BLaER1 (cell line): ENCODE measurements around the gene SPNS1.
"Not testable (repeated sequence)": the region's sequence is repeated elsewhere in the genome, so short reads cannot be mapped to it uniquely, and the experiment has no call there.

ENCODE experiments used
- H3K27ac ChIP-seq: shearing (Covaris generic); formaldehyde crosslinking; 2 replicates; pipeline ENCODE4 v1.8.1; 2022
- H3K27me3 ChIP-seq: shearing (Covaris generic); formaldehyde crosslinking; 2 replicates; pipeline ENCODE4 v1.8.1; 2022
- H3K36me3 ChIP-seq: shearing (Covaris generic); formaldehyde crosslinking; 2 replicates; pipeline ENCODE4 v1.8.1; 2022
- H3K4me1 ChIP-seq: shearing (Covaris generic); formaldehyde crosslinking; 2 replicates; pipeline ENCODE4 v1.8.1; 2022
- H3K4me2 ChIP-seq: shearing (Covaris generic); formaldehyde crosslinking; 2 replicates; pipeline ENCODE4 v1.8.1; 2022
- H3K4me3 ChIP-seq: shearing (Covaris generic); formaldehyde crosslinking; 2 replicates; pipeline ENCODE4 v1.8.1; 2022
- H3K9ac ChIP-seq: shearing (Covaris generic); formaldehyde crosslinking; 2 replicates; pipeline ENCODE4 v1.8.1; 2022
- H3K9me3 ChIP-seq: shearing (Covaris generic); formaldehyde crosslinking; 2 replicates; pipeline ENCODE4 v1.8.1; 2022
- H4K20me1 ChIP-seq: shearing (Covaris generic); formaldehyde crosslinking; 2 replicates; pipeline ENCODE4 v1.8.1; 2022
- Cebpa-rat ChIP-seq: shearing (Covaris generic); IDR thresholded peaks from 2 replicates; pipeline ENCODE4 v1.8.1; 2022

The SPNS1 gene, protein sequence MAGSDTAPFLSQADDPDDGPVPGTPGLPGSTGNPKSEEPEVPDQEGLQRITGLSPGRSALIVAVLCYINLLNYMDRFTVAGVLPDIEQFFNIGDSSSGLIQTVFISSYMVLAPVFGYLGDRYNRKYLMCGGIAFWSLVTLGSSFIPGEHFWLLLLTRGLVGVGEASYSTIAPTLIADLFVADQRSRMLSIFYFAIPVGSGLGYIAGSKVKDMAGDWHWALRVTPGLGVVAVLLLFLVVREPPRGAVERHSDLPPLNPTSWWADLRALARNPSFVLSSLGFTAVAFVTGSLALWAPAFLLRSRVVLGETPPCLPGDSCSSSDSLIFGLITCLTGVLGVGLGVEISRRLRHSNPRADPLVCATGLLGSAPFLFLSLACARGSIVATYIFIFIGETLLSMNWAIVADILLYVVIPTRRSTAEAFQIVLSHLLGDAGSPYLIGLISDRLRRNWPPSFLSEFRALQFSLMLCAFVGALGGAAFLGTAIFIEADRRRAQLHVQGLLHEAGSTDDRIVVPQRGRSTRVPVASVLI

DNA sequence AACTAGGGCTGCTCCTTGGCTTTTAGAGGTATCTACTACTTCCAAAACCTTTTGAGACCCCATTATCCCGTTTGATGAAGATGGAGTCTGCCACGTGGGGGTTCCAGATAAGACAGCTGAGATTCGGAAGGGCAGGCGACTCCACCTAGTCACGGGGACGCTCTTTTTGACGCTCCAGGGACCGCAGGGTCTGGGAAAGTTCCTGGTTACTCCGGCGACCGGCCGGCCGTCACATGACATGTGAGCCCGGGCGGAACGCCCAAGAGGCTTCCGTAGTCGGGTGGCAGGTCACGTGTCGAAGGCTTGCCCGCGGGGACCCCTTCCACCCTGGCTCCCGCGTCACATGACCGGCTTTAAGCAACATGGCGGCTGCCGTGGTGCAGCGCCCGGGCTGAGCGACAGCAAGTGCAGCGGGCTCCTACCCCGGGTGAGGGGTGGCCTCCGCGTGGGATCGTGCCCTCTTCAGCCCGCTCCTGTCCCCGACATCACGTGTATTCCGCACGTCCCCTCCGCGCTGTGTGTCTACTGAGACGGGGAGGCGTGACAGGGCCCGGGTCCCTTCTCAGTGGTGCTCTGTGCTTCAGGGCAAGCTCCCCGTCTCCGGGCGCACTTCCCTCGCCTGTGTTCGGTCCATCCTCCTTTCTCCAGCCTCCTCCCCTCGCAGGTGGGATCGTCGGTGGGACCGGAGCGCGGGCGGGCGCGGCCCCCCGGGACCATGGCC, at the start of gene SPNS1:
Gene SPNS1, plus strand, starts transcription at position 342 of the 721 bp plus-strand sequence. Its CDS starts 374 bp downstream, at position 716.
- H3K4me3 ChIP-seq: peak within 1 kb of the TSS; percentile 96
- no peak for TF ChIP-seq Cebpa-rat
- H3K4me1 ChIP-seq: peaks cover 24% of the 10 kb centered on the region
- peak within 1 kb of the TSS; percentile 99 for H3K4me2 ChIP-seq
- peaks cover 19% of the 10 kb centered on the region for H3K36me3 ChIP-seq
- H3K9me3 ChIP-seq: no peaks in the 10 kb centered on the region
- H4K20me1 ChIP-seq: no peaks in the 10 kb centered on the region
- no peaks in the 10 kb centered on the region for H3K27me3 ChIP-seq
- peak within 1 kb of the TSS; percentile 88 for H3K9ac ChIP-seq
- H3K27ac ChIP-seq: peak within 1 kb of the TSS; percentile 87

DNA sequence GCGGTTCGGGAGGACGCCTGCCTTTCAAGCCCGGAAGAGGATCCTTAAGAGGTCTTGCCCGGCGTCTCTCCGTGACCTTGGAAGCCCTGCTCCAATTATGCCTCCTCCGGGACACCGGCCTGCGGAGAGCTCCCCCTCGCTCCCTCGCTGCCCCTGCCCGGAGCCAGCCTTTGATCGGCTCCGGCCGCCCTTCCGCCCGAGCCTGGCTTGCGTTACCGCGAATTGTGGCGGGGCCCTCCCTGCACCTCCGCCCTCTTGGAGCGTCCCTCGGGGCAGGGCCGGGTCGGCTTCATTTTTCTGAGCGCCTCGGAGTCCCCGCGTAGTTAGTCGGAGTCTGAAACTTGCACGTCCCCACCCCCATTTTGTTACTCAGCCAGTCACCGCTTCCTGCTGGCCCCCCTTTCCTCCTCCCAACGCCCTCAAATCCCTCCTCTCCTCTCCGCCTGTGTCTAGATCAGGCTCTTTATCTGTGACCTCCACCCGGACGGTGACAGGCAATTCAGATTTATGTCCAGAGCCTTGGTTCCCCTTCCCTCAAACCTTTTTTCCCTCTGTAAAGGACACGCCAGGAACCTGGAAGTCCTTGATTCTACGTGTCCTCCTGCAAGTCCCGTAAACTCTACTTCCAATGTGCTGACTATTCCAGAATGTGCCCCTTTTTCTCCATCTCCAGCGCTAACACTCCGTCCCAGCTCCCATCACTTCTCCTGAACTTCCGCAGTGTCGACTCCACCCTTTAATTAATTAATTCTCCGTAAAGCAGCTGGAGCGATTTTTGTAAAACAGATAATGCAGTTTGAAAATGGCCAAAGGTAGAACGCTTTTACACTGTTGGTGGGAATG, 49.0 kb upstream of the SPNS1 start:
- Histone ChIP-seq H3K27ac (peak overlapping the region; percentile 97), H3K27me3 (no peaks in the 10 kb centered on the region), H3K36me3 (peaks cover 21% of the 10 kb centered on the region), H3K4me3 (peak overlapping the region; percentile 73), H3K9me3 (no peaks in the 10 kb centered on the region), H3K4me1 (peaks cover 81% of the 10 kb centered on the region), H3K9ac (peak overlapping the region; percentile 90), H4K20me1 (no peaks in the 10 kb centered on the region), H3K4me2 (peak overlapping the region; percentile 99)
- TF ChIP-seq Cebpa-rat: no peak

DNA sequence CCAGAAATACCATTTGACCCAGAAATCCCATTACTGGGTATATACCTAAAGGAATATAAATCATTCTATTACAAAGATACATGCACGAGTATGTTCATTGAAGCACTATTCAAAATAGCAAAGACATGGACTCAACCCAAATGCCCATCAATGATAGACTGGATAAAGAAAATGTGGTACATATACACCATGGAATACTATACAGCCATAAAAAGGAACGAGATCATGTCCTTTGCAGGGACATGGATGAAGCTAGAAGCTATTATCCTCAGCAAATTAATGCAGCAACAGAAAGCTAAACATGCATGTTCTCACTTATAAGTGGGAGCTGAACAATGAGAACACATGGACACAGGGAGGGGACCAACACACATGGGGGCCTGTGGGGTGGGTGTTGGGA, 48.3 kb upstream of the SPNS1 start:
- not testable (repeated sequence) for H4K20me1 ChIP-seq, H3K27me3 ChIP-seq, H3K9me3 ChIP-seq
- peak overlapping the region; percentile 90 for H3K9ac ChIP-seq
- peaks cover 15% of the 10 kb centered on the region for H3K36me3 ChIP-seq
- H3K27ac ChIP-seq: peak overlapping the region; percentile 97
- peak overlapping the region; percentile 73 for H3K4me3 ChIP-seq
- peak overlapping the region; percentile 99 for H3K4me2 ChIP-seq
- peaks cover 82% of the 10 kb centered on the region for H3K4me1 ChIP-seq

GRCh38 chr16:28927815-28928214, 46.8 kb upstream of the SPNS1 start:
- Histone ChIP-seq H3K27ac (0 out of 2 replicates have a peak overlapping the region, but pooled peaks have one; percentile 42), H3K4me1 (peaks cover 70% of the 10 kb centered on the region), H3K9me3 (no peaks in the 10 kb centered on the region), H4K20me1 (no peaks in the 10 kb centered on the region), H3K9ac (no peak overlapping the region), H3K36me3 (0 out of 2 replicates have a peak, but pooled peaks cover under 1% of the 10 kb centered on the region), H3K27me3 (no peaks in the 10 kb centered on the region), H3K4me2 (peak overlapping the region; percentile 42), H3K4me3 (no peak overlapping the region)
- TF ChIP-seq Cebpa-rat: no peak

- Histone ChIP-seq H3K27ac (peak overlapping the region; percentile 99), H3K4me2 (peak overlapping the region; percentile 99), H3K9ac (peak overlapping the region; percentile 99), H3K4me1 (peaks cover 80% of the 10 kb centered on the region), H4K20me1 (peaks cover 8% of the 10 kb centered on the region), H3K36me3 (peaks cover 23% of the 10 kb centered on the region), H3K4me3 (peak overlapping the region; percentile 93; the same call in 1 of the 2 replicates), H3K9me3 (no peaks in the 10 kb centered on the region), H3K27me3 (no peaks in the 10 kb centered on the region)
- TF ChIP-seq Cebpa-rat: no peak
Observed at GRCh38 chr16:28930203-28930602, 44.4 kb upstream of the SPNS1 start.

- H3K4me1 ChIP-seq: peaks cover 84% of the 10 kb centered on the region
- peak overlapping the region; percentile 99 for H3K9ac ChIP-seq
- H3K4me2 ChIP-seq: peak overlapping the region; percentile 99
- H3K4me3 ChIP-seq: peak overlapping the region; percentile 93
- peaks cover 13% of the 10 kb centered on the region for H4K20me1 ChIP-seq
- peaks cover 27% of the 10 kb centered on the region for H3K36me3 ChIP-seq
- no peak for TF ChIP-seq Cebpa-rat
- H3K27ac ChIP-seq: peak overlapping the region; percentile 99
- no peaks in the 10 kb centered on the region for H3K9me3 ChIP-seq
- no peaks in the 10 kb centered on the region for H3K27me3 ChIP-seq
Observed at GRCh38 chr16:28930652-28931051, 43.9 kb upstream of the SPNS1 start.

- Histone ChIP-seq H3K36me3 (peaks cover 39% of the 10 kb centered on the region), H3K4me1 (peaks cover 87% of the 10 kb centered on the region), H3K27ac (peak within 1 kb of the TSS; percentile 99), H3K4me3 (peak within 1 kb of the TSS; percentile 93), H3K4me2 (peak within 1 kb of the TSS; percentile 99), H3K9ac (peak within 1 kb of the TSS; percentile 99), H4K20me1 (peaks cover 21% of the 10 kb centered on the region), H3K27me3 (no peaks in the 10 kb centered on the region), H3K9me3 (no peaks in the 10 kb centered on the region)
- no peak for TF ChIP-seq Cebpa-rat
Observed at GRCh38 chr16:28931801-28932225, 42.8 kb upstream of the SPNS1 start, which contains the start of gene CD19. Gene CD19 (plus strand): TSS chr16:28931971. CDS start chr16:28932001, 30 bp downstream.

DNA sequence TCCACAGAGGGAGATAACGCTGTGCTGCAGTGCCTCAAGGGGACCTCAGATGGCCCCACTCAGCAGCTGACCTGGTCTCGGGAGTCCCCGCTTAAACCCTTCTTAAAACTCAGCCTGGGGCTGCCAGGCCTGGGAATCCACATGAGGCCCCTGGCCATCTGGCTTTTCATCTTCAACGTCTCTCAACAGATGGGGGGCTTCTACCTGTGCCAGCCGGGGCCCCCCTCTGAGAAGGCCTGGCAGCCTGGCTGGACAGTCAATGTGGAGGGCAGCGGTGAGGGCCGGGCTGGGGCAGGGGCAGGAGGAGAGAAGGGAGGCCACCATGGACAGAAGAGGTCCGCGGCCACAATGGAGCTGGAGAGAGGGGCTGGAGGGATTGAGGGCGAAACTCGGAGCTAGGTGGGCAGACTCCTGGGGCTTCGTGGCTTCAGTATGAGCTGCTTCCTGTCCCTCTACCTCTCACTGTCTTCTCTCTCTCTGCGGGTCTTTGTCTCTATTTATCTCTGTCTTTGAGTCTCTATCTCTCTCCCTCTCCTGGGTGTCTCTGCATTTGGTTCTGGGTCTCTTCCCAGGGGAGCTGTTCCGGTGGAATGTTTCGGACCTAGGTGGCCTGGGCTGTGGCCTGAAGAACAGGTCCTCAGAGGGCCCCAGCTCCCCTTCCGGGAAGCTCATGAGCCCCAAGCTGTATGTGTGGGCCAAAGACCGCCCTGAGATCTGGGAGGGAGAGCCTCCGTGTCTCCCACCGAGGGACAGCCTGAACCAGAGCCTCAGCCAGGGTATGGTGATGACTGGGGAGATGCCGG, 42.0 kb upstream of the SPNS1 start:
- Histone ChIP-seq H3K4me1 (peaks cover 83% of the 10 kb centered on the region), H3K9me3 (no peaks in the 10 kb centered on the region), H3K4me2 (peak overlapping the region; percentile 99), H3K9ac (peak overlapping the region; percentile 99), H3K27me3 (no peaks in the 10 kb centered on the region), H3K4me3 (peak overlapping the region; percentile 93), H3K27ac (peak overlapping the region; percentile 99), H3K36me3 (peaks cover 46% of the 10 kb centered on the region), H4K20me1 (peaks cover 28% of the 10 kb centered on the region)
- TF ChIP-seq Cebpa-rat: no peak
